Hepatic stellate cell (primary cell): ENCODE results near the gene THAP5.

Source experiments
- DNase-seq: peaks from one replicate; pipeline ENCODE4 v3.0.0; 2011; ENCODE audit warnings: low spot score

THAP5 gene

GRCh38 chr7:108533712-108534111 is 35.8 kb downstream of the THAP5 start:
- DNase-seq: no peak

GRCh38 chr7:108529341-108529740 is 40.2 kb downstream of the THAP5 start:
- no peak for DNase-seq

GRCh38 chr7:108528183-108528712 is 41.3 kb downstream of the THAP5 start:
- DNase-seq: no peak

- DNase-seq: no peak
Measured at GRCh38 chr7:108526768-108527017, 42.8 kb downstream of the THAP5 start.

- DNase-seq: peak; percentile 94
Measured at GRCh38 chr7:108525985-108526767, 43.3 kb downstream of the THAP5 start, which contains the start of gene PNPLA8. TSS of gene PNPLA8 (minus strand) at chr7:108526135. CDS start at chr7:108515491, 10,644 bp downstream.

GRCh38 chr7:108525327-108525984 is 44.0 kb downstream of the THAP5 start:
- peak; percentile 71 for DNase-seq

GRCh38 chr7:108522780-108523179 is 46.7 kb downstream of the THAP5 start:
- no peak for DNase-seq

GRCh38 chr7:108517951-108518350 is 51.6 kb downstream of the THAP5 start:
- DNase-seq: no peak

GRCh38 chr7:108515630-108516029 is 53.9 kb downstream of the THAP5 start:
- no peak for DNase-seq

GRCh38 chr7:108515013-108515412 is 54.5 kb downstream of the THAP5 start:
- no peak for DNase-seq
